ENCODE results near the gene TMEM86A. TPM values are rescaled to one million over a fixed set of nuclear protein-coding genes. Genes with fewer than 3 reads are reported as not detected.

TMEM86A gene
- total and polyA plus RNA-seq, 2 of the 8 experiments (the other 6 are each of a cell fraction or from before 2014, with no cell fraction given) = 1.5 to 1.7 TPM

DNA sequence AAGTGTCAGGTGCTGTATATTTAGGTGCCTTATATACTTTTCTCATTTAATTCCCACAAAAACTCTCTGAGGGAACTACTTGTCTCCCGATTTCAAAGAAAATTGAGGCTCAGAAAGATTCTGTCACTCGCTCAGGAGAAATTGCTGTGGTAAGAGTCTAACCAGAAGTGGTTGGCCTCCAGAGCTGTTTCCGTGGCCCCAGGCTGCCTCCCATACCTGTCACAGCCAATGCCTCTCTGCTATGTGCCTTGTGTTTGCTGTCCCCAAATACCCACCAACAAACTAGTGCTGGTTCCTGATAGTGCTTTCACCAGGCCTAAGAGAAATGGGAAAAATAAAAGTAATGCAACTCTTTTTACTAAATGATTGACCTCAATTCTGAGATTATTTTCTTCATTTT is 21.0 kb upstream of the TMEM86A start (continued):
- TF ChIP-seq CHD7 (IDR thresholded peaks at IDR 0.05; ENCODE audit: insufficient replicate concordance, low read length) (no peak), TCF12 (IDR thresholded peaks at IDR 0.05; ENCODE audit: low read depth, low read length) (no peak), YY1 (IDR thresholded peaks at IDR 0.05; ENCODE audit: low read depth, low read length) (no peak), SRF (IDR thresholded peaks at IDR 0.05; ENCODE audit: low read depth, low read length) (no peak), EZH2 (IDR thresholded peaks at IDR 0.05; ENCODE audit: low read depth, low read length, severe bottlenecking) (no peak), POLR2A (IDR thresholded peaks at IDR 0.05; ENCODE audit: control extremely low read depth in 1 of 2, low read depth in 2 of 2, low read length in 2 of 2) (no peak)
